Daoy (cell line): ENCODE data around the gene CHRD. TPM values are rescaled to one million over a fixed set of nuclear protein-coding genes. Genes with fewer than 3 reads are reported as not detected.
A peak's percentile ranks its signal among the peaks of the same experiment; 100 is the strongest.

Experiments used
- DNase-seq: peaks from one replicate; pipeline ENCODE4 v3.0.0-alpha.2; 2015; ENCODE audit warnings: low read depth
- total RNA-seq: library from RNA; depleted of rRNA; stranded (reverse); fragments of >200 nt; shearing (Covaris generic); gene quantifications from 2 replicates; pipeline ENCODE4 v1.2.3, GENCODE V29; 2014

Gene CHRD
- total RNA-seq, 1 experiment from 2014 or later = 0.11 TPM

GRCh38 chr3:184381261-184382224, 1.7 kb downstream of the CHRD start:
- no peak for DNase-seq

- no peak for DNase-seq
Measured at GRCh38 chr3:184382326-184383032, 2.6 kb downstream of the CHRD start.

GRCh38 chr3:184383033-184383740, 3.3 kb downstream of the CHRD start:
- DNase-seq = no peak

GRCh38 chr3:184384342-184384741, 4.5 kb downstream of the CHRD start:
- no peak for DNase-seq

- DNase-seq = no peak
Measured at GRCh38 chr3:184384856-184385422, 5.1 kb downstream of the CHRD start.

- DNase-seq = no peak
Measured at GRCh38 chr3:184386047-184386806, 6.4 kb downstream of the CHRD start.

GRCh38 chr3:184387174-184387714, 7.4 kb downstream of the CHRD start:
- no peak for DNase-seq

- DNase-seq = no peak
Measured at GRCh38 chr3:184388164-184388935, 8.5 kb downstream of the CHRD start.

GRCh38 chr3:184388936-184389230, 9.0 kb downstream of the CHRD start:
- no peak for DNase-seq

GRCh38 chr3:184389384-184389783, 9.5 kb downstream of the CHRD start:
- no peak for DNase-seq

- no peak for DNase-seq
Measured at GRCh38 chr3:184389935-184390528, 10.2 kb downstream of the CHRD start.

- DNase-seq = no peak
Measured at GRCh38 chr3:184391266-184391665, 11.4 kb downstream of the CHRD start.

- no peak for DNase-seq
Measured at GRCh38 chr3:184395320-184395660, 15.4 kb downstream of the CHRD start.

GRCh38 chr3:184399410-184399809, 19.6 kb downstream of the CHRD start:
- DNase-seq = peak; percentile 90

GRCh38 chr3:184405075-184406030, 25.5 kb downstream of the CHRD start:
- DNase-seq = no peak

GRCh38 chr3:184409331-184409926, 29.6 kb downstream of the CHRD start:
- DNase-seq = no peak

GRCh38 chr3:184409946-184410500, 30.2 kb downstream of the CHRD start:
- DNase-seq = no peak
